HG03520 (cell line): ENCODE measurements around the gene CRABP2.

Source experiments
- ATAC-seq: cut with Tn5 transposase; IDR thresholded peaks from one replicate; pipeline ENCODE4 v1.9.1; 2021; ENCODE audit warnings: mild to moderate bottlenecking, moderate library complexity; ENCODE audit not compliant: unreplicated experiment

The CRABP2 gene

GRCh38 chr1:156705321-156705917 lies at the start of gene CRABP2:
TSS of gene CRABP2 (minus strand) at chr1:156705583. CDS start at chr1:156705446, 137 bp downstream.
- no peak for ATAC-seq

- ATAC-seq = no peak
These were observed 48.8 kb upstream of the CRABP2 start for GRCh38 chr1:156754219-156754618.

- ATAC-seq = no peak
These were observed 47.6 kb upstream of the CRABP2 start for GRCh38 chr1:156752843-156753482.

- peak; percentile 55 for ATAC-seq
These were observed 46.5 kb upstream of the CRABP2 start for GRCh38 chr1:156751757-156752481.

GRCh38 chr1:156751451-156751756 lies 46.0 kb upstream of the CRABP2 start, which contains the start of gene HDGF:
TSS of gene HDGF (minus strand) at chr1:156751675. CDS start at chr1:156751429, 246 bp downstream.
- ATAC-seq = peak; percentile 20

GRCh38 chr1:156750711-156751450 lies 45.5 kb upstream of the CRABP2 start:
- ATAC-seq = peak; percentile 10

GRCh38 chr1:156750191-156750672 lies 44.8 kb upstream of the CRABP2 start:
- ATAC-seq = no peak

GRCh38 chr1:156749419-156750118 lies 44.2 kb upstream of the CRABP2 start:
- no peak for ATAC-seq

- no peak for ATAC-seq
These were observed 43.5 kb upstream of the CRABP2 start for GRCh38 chr1:156748670-156749418.

GRCh38 chr1:156747742-156748669 lies 42.6 kb upstream of the CRABP2 start:
- no peak for ATAC-seq

GRCh38 chr1:156746728-156747631 lies 41.6 kb upstream of the CRABP2 start:
- no peak for ATAC-seq

- no peak for ATAC-seq
These were observed 41.0 kb upstream of the CRABP2 start for GRCh38 chr1:156746406-156746727.

- ATAC-seq = no peak
These were observed 40.5 kb upstream of the CRABP2 start for GRCh38 chr1:156745881-156746280.

GRCh38 chr1:156744786-156745419 lies 39.5 kb upstream of the CRABP2 start:
- no peak for ATAC-seq

- ATAC-seq = no peak
These were observed 39.0 kb upstream of the CRABP2 start for GRCh38 chr1:156744344-156744743.

GRCh38 chr1:156743367-156744302 lies 38.3 kb upstream of the CRABP2 start:
- no peak for ATAC-seq
